ENCODE data around the gene KRTAP19-8.

Gene KRTAP19-8

DNA sequence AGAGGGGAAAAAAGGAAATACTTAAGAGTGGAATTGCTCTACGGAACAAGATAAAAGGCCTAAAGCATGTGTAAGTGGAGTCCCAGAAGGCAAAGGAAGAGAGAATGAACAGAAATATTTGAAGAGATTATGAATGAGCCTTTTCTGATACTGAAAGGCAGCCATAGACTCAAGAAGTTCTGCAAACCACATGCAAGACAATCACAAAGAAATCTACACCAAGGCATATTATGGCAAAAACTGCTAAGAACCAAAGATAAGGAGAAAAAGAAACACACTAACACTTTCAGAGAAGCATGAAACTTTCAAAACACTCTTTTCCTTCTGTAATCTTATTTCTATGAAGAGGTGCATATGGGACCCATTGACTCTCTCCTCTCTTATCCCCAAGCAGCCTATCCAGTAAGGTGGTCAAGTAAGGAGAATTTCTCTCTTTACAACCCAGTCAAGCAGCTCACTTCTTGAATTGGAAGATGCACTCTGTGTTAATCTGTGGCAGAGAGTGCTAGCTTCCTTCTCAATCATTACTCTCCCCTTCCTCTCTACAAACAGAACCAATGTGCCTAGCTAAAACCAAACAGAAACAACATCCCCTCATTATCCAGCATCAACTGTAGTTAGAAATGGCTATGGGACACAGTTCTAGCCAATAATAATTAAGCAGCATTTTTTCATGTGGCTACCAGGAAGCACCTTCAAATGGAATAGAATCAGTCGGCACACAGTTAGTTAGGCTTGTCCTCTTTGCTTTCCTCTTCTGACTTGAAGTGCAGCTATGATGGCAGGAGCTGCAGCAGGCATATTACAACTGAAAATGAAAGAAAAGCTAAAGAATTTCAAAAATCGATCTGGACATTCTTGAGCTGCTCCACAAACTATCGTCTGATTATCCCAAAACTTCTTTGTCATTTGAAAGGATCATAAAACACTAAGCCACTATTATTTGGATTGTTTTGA lies 25.9 kb downstream of the KRTAP19-8 start:
- Histone ChIP-seq H2BK12ac (ENCODE audit: low read length in 2 of 2) (no peak overlapping the region), H3K36me3 (ENCODE audit: control insufficient read depth in 1 of 2, insufficient read depth in 2 of 2, low read depth in 1 of 2, low read length in 2 of 2) (no peaks in the 10 kb centered on the region), H3K27ac (ENCODE audit: low read length, poor library complexity, severe bottlenecking) (no peak overlapping the region), H3K4me3 (ENCODE audit: insufficient read depth in 1 of 2, low read depth in 1 of 2, low read length in 2 of 2) (no peak overlapping the region), H2AFZ (ENCODE audit: low read depth, low read length) (no peak overlapping the region), H2BK15ac (ENCODE audit: low read depth, poor library complexity, severe bottlenecking) (no peak overlapping the region), H3K9ac (ENCODE audit: low read length) (no peak overlapping the region), H2BK120ac (ENCODE audit: low read depth, low read length) (no peak overlapping the region), H3K27me3 (ENCODE audit: control insufficient read depth in 1 of 2, insufficient read depth in 1 of 2, low read length in 2 of 2) (no peaks in the 10 kb centered on the region), H2AK5ac (ENCODE audit: low read length, severe bottlenecking) (no peak overlapping the region), H3K4ac (ENCODE audit: low read depth in 1 of 2, low read length in 2 of 2) (no peak overlapping the region), H3K9me3 (ENCODE audit: control insufficient read depth, low read length) (no peaks in the 10 kb centered on the region), H3K14ac (ENCODE audit: low read length in 2 of 2) (no peak overlapping the region), H3K23ac (ENCODE audit: low read length in 2 of 2) (no peak overlapping the region), H4K8ac (ENCODE audit: low read length) (no peak overlapping the region), H2BK5ac (ENCODE audit: low read depth, low read length, poor library complexity, severe bottlenecking) (no peak overlapping the region), H3K18ac (ENCODE audit: low read depth in 1 of 2, low read length in 2 of 2) (no peak overlapping the region), H3K4me2 (ENCODE audit: low read length, poor library complexity, severe bottlenecking) (no peak overlapping the region), H4K91ac (ENCODE audit: low read length) (no peak overlapping the region), H3K4me1 (ENCODE audit: control insufficient read depth, insufficient read depth, low read depth, low read length) (no peaks in the 10 kb centered on the region), H3K79me1 (replicated peaks; ENCODE audit: low read length, poor library complexity, severe bottlenecking) (no peaks in the 10 kb centered on the region)
- 57% methylated on average over 3 of the region's 4 CpGs for WGBS
- no peak for DNase-seq

GRCh38 chr21:31011412-31011811 lies 26.9 kb downstream of the KRTAP19-8 start:
- Histone ChIP-seq H3K79me1 (replicated peaks; ENCODE audit: low read length, poor library complexity, severe bottlenecking) (no peaks in the 10 kb centered on the region), H3K9ac (ENCODE audit: low read length) (no peak overlapping the region), H2BK120ac (ENCODE audit: low read depth, low read length) (no peak overlapping the region), H3K27me3 (ENCODE audit: control insufficient read depth in 1 of 2, insufficient read depth in 1 of 2, low read length in 2 of 2) (no peaks in the 10 kb centered on the region), H2BK12ac (ENCODE audit: low read length in 2 of 2) (no peak overlapping the region), H2AK5ac (ENCODE audit: low read length, severe bottlenecking) (no peak overlapping the region), H2BK5ac (ENCODE audit: low read depth, low read length, poor library complexity, severe bottlenecking) (no peak overlapping the region), H3K18ac (ENCODE audit: low read depth in 1 of 2, low read length in 2 of 2) (no peak overlapping the region), H3K36me3 (ENCODE audit: control insufficient read depth in 1 of 2, insufficient read depth in 2 of 2, low read depth in 1 of 2, low read length in 2 of 2) (no peaks in the 10 kb centered on the region), H4K91ac (ENCODE audit: low read length) (no peak overlapping the region), H2AFZ (ENCODE audit: low read depth, low read length) (no peak overlapping the region), H2BK15ac (ENCODE audit: low read depth, poor library complexity, severe bottlenecking) (no peak overlapping the region), H3K4ac (ENCODE audit: low read depth in 1 of 2, low read length in 2 of 2) (no peak overlapping the region), H3K4me2 (ENCODE audit: low read length, poor library complexity, severe bottlenecking) (no peak overlapping the region), H3K9me3 (ENCODE audit: control insufficient read depth, low read length) (no peaks in the 10 kb centered on the region), H3K23ac (ENCODE audit: low read length in 2 of 2) (no peak overlapping the region), H3K27ac (ENCODE audit: low read length, poor library complexity, severe bottlenecking) (no peak overlapping the region), H4K8ac (ENCODE audit: low read length) (no peak overlapping the region), H3K4me1 (ENCODE audit: control insufficient read depth, insufficient read depth, low read depth, low read length) (no peaks in the 10 kb centered on the region), H3K4me3 (ENCODE audit: insufficient read depth in 1 of 2, low read depth in 1 of 2, low read length in 2 of 2) (no peak overlapping the region), H3K14ac (ENCODE audit: low read length in 2 of 2) (no peak overlapping the region)
- 52% methylated on average over 1 of the region's 1 CpG for WGBS
- DNase-seq = no peak

DNA sequence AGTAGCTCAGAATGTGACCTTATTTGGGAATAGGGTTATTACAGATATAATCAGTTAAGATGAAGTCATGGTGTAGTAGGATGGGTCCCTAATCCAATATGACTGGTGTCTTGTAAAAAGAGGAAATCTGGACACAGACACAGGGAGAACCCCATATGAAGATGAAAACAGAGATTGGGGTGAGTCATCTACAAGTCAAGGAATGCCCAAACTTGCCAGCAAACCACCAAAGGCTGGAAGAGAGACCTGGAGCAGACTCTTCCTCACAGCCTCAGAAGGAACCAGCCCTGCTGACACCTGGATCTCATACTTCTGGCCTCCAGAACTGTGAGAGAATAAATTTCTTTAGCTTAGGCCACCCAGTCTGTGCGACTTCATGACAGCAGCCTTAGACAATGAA lies 29.9 kb downstream of the KRTAP19-8 start:
- Histone ChIP-seq H3K14ac (ENCODE audit: low read length in 2 of 2) (no peak overlapping the region), H4K8ac (ENCODE audit: low read length) (no peak overlapping the region), H2BK120ac (ENCODE audit: low read depth, low read length) (no peak overlapping the region), H3K36me3 (ENCODE audit: control insufficient read depth in 1 of 2, insufficient read depth in 2 of 2, low read depth in 1 of 2, low read length in 2 of 2) (no peaks in the 10 kb centered on the region), H3K4me3 (ENCODE audit: insufficient read depth in 1 of 2, low read depth in 1 of 2, low read length in 2 of 2) (no peak overlapping the region), H3K79me1 (replicated peaks; ENCODE audit: low read length, poor library complexity, severe bottlenecking) (no peaks in the 10 kb centered on the region), H2BK12ac (ENCODE audit: low read length in 2 of 2) (no peak overlapping the region), H3K18ac (ENCODE audit: low read depth in 1 of 2, low read length in 2 of 2) (no peak overlapping the region), H3K23ac (ENCODE audit: low read length in 2 of 2) (no peak overlapping the region), H3K9ac (ENCODE audit: low read length) (no peak overlapping the region), H2AK5ac (ENCODE audit: low read length, severe bottlenecking) (no peak overlapping the region), H3K4ac (ENCODE audit: low read depth in 1 of 2, low read length in 2 of 2) (no peak overlapping the region), H3K4me2 (ENCODE audit: low read length, poor library complexity, severe bottlenecking) (no peak overlapping the region), H2BK5ac (ENCODE audit: low read depth, low read length, poor library complexity, severe bottlenecking) (no peak overlapping the region), H2BK15ac (ENCODE audit: low read depth, poor library complexity, severe bottlenecking) (no peak overlapping the region), H2AFZ (ENCODE audit: low read depth, low read length) (no peak overlapping the region), H3K27ac (ENCODE audit: low read length, poor library complexity, severe bottlenecking) (no peak overlapping the region), H3K4me1 (ENCODE audit: control insufficient read depth, insufficient read depth, low read depth, low read length) (no peaks in the 10 kb centered on the region), H4K91ac (ENCODE audit: low read length) (no peak overlapping the region), H3K27me3 (ENCODE audit: control insufficient read depth in 1 of 2, insufficient read depth in 1 of 2, low read length in 2 of 2) (no peaks in the 10 kb centered on the region), H3K9me3 (ENCODE audit: control insufficient read depth, low read length) (no peaks in the 10 kb centered on the region)
- 68% methylated on average over 1 of the region's 1 CpG for whole genome bisulfite sequencing
- DNase-seq = no peak

DNA sequence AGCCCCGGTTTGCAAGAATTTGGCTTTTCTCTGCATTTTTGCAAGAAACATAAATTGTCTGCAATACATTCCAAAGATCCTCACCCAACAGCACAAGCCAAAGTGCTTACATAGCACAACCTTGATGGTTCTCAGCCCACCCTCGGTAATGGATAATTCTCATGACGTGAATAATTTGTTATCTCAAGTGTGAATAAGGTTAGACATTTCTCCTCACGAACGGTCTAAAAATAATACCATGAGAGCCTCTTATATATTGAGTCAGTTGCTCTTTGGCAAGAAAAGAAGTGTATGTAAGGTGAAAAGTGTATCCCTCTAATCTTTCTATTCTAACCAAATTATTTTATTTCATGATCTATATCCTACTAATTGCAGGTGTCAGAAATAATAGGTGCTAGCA lies 33.3 kb downstream of the KRTAP19-8 start:
- Histone ChIP-seq H3K4me3 (ENCODE audit: insufficient read depth in 1 of 2, low read depth in 1 of 2, low read length in 2 of 2) (no peak overlapping the region), H2AFZ (ENCODE audit: low read depth, low read length) (no peak overlapping the region), H3K9me3 (ENCODE audit: control insufficient read depth, low read length) (no peaks in the 10 kb centered on the region), H4K8ac (ENCODE audit: low read length) (no peak overlapping the region), H3K4ac (ENCODE audit: low read depth in 1 of 2, low read length in 2 of 2) (no peak overlapping the region), H2BK5ac (ENCODE audit: low read depth, low read length, poor library complexity, severe bottlenecking) (no peak overlapping the region), H2BK120ac (ENCODE audit: low read depth, low read length) (no peak overlapping the region), H3K79me1 (replicated peaks; ENCODE audit: low read length, poor library complexity, severe bottlenecking) (no peaks in the 10 kb centered on the region), H3K27me3 (ENCODE audit: control insufficient read depth in 1 of 2, insufficient read depth in 1 of 2, low read length in 2 of 2) (no peaks in the 10 kb centered on the region), H3K23ac (ENCODE audit: low read length in 2 of 2) (no peak overlapping the region), H3K9ac (ENCODE audit: low read length) (no peak overlapping the region), H3K4me2 (ENCODE audit: low read length, poor library complexity, severe bottlenecking) (no peak overlapping the region), H3K4me1 (ENCODE audit: control insufficient read depth, insufficient read depth, low read depth, low read length) (no peaks in the 10 kb centered on the region), H4K91ac (ENCODE audit: low read length) (no peak overlapping the region), H2BK15ac (ENCODE audit: low read depth, poor library complexity, severe bottlenecking) (no peak overlapping the region), H2BK12ac (ENCODE audit: low read length in 2 of 2) (no peak overlapping the region), H3K14ac (ENCODE audit: low read length in 2 of 2) (no peak overlapping the region), H3K36me3 (ENCODE audit: control insufficient read depth in 1 of 2, insufficient read depth in 2 of 2, low read depth in 1 of 2, low read length in 2 of 2) (no peaks in the 10 kb centered on the region), H3K18ac (ENCODE audit: low read depth in 1 of 2, low read length in 2 of 2) (no peak overlapping the region), H3K27ac (ENCODE audit: low read length, poor library complexity, severe bottlenecking) (no peak overlapping the region), H2AK5ac (ENCODE audit: low read length, severe bottlenecking) (no peak overlapping the region)
- WGBS = 94% methylated on average over 1 of the region's 5 CpGs
- no peak for DNase-seq

Data from mesenchymal stem cell (in vitro differentiated cells and primary cell).